NCI-H226 (cell line): ENCODE measurements around the gene B3GAT3.
"Not testable (repeated sequence)": the region's sequence is repeated elsewhere in the genome, so short reads cannot be mapped to it uniquely, and the experiment has no call there.

Experiments used
- DNase-seq: peaks from one replicate; pipeline ENCODE4 v3.0.0-alpha.2; 2015

The B3GAT3 gene

DNA sequence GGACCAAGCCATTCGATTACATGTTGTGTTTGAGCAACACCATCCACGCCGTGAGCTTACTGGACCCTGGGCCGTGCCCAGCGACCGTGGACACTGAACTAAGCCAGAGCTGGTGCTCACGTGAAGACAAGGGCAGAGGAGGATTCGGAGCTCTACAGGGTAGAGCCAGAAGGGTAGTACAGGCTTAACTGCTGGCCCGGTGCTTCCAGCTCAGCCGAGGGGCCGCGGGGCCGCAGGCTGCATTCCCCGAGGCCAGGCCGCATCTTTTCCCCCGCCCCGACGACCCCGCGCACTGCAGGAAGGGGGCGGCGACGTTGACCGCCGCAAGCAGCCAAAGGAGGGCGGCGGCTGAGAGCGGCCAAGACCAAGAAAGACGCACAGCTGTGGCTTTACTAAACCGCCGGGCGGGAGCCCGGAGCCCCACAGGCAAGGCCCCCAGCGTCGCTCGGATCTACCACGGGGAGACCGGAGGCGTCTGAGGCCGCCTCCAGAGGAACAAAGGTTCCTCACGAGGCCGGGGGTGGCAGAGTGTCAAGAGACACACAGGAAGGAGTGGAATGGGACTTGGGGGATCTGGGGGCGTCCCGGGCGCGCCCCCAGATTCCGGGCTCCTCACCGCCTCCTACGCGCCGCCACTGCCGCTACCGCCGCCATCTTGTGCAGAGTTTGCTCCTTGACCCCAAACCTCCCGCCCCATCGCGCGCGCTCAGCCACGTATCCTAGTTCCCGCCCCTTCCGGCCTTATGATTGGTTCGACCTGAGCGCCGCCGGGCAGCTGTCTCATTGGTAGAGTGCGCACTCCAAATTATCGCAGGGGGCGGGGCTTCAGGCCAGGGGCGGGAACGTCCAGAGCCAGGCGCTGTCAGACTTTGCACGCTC is 24.4 kb upstream of the B3GAT3 start, which contains the start of gene GANAB:
Gene GANAB (minus strand): TSS at position 668 of the 879 bp plus-strand sequence. CDS start 14 bp downstream, at position 654.
- DNase-seq = peak; percentile 98

DNA sequence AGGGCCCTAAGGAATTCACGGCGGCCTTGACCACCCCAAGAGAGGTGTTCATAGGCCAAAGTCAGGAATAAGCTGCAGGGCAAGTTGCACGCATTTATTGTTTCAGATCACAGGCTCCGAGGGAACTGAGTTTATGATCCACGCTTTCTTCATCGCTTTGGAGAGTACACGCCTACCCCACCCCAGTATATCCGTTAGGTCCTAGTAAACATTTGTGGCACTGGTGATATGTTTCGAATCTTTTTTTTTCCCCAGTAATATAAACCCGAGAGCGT is 23.8 kb upstream of the B3GAT3 start:
- no peak for DNase-seq

- DNase-seq = no peak
These were observed 22.4 kb upstream of the B3GAT3 start for GRCh38 chr11:62644220-62644619.

- no peak for DNase-seq
These were observed 10.7 kb upstream of the B3GAT3 start for GRCh38 chr11:62632492-62632891.

DNA sequence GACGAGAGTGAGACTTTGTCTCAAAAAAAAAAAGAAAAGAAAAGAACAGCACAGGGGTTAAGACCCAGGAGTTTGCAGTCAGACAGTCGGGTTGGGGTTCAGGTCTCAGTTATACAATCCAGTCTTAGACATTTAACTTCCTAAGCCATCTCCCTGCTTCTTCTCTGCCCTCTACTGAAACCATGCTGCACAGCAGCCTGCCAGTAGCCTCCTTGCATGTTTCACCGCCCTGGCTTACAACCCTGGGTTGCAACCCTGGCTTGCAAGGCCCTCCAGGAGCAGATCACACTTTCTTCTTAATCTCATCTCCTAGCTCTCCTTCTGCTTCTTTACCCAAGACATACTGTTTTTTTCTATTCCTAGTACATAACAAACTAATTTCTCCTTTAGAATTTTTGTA is 5.9 kb upstream of the B3GAT3 start:
- no peak for DNase-seq

DNA sequence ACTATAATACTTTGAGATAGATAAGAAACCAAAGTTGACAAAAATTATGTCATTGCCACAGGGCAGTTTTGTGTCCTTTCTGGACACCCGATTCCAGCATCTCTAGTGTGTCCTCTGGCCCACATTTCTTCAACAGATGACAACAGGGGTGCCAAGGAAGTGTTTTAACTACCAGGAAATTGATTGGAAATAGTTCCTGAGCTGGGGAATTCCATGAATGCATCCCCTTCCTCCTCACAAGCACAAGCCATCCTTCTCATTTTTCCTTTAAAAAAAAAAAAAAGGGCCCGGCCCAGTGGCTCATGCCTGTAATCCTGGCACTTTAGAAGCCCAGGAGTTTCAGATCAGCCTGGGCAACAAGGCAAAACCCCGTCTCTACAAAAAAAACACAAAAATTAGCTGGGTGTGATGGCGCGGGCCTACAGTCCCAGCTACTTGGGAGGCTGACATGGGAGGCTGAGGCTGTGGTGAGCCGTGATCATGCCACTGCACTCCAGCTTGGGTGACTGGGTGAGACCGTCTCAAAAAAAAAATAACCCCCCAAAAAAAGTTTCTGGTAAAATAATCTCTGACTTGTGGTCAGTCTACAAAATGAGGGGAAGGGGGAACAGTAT is 797 bp upstream of the B3GAT3 start:
- DNase-seq = no peak

GRCh38 chr11:62621027-62621566 is 689 bp downstream of the B3GAT3 start:
- DNase-seq = no peak

GRCh38 chr11:62616957-62617356 is 4.8 kb downstream of the B3GAT3 start:
- DNase-seq = not testable (repeated sequence)

DNA sequence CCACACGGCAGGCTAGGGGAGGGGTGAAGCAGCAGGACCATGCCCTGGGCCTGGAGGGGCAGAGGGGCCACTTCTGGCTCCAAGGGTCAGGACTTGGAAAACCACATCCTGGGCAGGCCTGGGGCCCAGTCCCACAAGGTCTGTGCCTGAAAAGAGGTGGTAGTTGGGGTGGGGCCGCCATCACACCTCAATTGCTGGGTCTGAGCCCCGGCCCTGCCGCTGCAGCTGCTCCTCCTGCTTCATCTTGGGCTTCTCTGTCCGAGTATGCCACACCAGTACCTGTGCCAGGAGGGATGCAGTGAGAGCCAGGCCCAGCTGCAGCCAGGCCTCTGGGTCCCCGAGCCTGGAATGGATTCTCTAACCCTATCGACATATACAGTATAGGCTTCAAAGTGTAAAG is 6.3 kb downstream of the B3GAT3 start:
- DNase-seq = no peak

DNA sequence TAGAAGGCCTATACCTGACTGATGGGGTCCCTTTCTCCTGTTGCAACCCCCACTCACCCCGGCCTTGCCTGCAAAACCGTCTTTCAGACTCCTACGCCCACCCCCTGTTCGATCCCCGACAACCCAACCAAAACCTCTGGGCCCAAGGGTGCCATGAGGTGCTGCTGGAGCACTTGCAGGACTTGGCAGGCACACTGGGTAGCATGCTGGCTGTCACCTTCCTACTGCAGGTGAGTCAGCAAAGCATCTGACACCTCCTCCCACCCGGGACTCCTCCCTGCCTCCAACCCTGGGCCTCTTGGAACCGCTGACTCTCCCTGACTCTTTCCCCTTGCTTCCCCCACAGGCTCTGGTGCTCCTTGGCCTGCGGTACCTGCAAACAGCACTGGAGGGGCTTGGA is 7.5 kb downstream of the B3GAT3 start:
- DNase-seq = peak; percentile 39

DNA sequence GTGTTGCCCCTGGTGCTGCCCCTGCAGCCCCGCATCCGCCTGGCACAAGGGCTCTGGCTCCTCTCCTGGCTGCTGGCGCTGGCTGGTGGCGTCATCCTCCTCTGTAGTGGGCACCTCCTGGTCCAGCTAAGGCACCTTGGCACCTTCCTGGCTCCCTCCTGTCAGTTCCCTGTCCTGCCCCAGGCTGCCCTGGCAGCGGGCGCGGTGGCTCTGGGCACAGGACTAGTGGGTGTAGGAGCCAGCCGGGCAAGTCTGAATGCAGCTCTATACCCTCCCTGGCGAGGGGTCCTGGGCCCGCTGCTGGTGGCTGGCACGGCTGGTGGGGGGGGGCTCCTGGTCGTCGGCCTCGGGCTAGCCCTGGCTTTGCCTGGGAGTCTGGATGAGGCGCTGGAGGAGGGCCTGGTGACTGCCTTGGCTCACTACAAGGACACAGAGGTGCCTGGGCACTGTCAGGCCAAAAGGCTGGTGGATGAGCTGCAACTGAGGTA is 8.5 kb downstream of the B3GAT3 start:
- DNase-seq = no peak

- DNase-seq = peak; percentile 89
These were observed 9.2 kb downstream of the B3GAT3 start, which contains the start of the genes EML3 and ROM1 for GRCh38 chr11:62612366-62613290. Gene EML3, minus strand, starts transcription at chr11:62612775. Its CDS starts 318 bp downstream, at chr11:62612457. Gene ROM1, plus strand, starts transcription at chr11:62613257. Its CDS starts 25 bp downstream, at chr11:62613282.

DNA sequence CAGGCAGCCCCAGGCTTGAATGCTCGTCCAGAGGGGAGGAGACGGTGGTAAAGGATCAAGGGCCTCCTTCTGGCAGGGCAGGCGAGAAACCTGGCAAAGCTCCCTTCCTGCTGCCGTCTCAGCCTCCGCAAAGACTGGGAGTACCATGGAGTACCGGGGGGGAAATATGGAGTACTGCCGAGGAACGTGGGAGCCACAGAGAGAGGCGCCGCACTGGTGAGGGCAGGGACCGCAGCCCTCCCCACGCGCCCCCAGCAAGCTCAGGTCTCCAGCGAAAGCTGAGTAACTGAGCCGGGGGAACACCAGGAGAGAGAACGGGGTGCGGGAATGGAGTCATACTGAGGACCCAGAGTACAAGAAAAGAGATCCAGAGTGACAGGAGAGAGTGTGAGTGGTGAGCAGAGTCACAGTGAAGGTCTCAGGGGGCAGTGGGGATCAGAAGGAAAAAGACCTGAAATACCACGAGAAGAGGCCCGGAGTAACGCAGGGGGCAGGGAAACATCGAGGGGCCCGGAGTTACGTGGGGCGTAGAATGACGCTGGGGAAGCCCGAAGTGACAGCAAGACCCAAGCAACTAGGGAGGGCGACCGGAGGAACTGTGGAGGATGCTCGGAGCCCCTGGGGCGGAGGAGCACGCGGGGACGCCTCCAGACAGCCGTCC is 10.0 kb downstream of the B3GAT3 start:
- DNase-seq = peak; percentile 77

GRCh38 chr11:62610814-62611704 is 10.7 kb downstream of the B3GAT3 start:
- no peak for DNase-seq

DNA sequence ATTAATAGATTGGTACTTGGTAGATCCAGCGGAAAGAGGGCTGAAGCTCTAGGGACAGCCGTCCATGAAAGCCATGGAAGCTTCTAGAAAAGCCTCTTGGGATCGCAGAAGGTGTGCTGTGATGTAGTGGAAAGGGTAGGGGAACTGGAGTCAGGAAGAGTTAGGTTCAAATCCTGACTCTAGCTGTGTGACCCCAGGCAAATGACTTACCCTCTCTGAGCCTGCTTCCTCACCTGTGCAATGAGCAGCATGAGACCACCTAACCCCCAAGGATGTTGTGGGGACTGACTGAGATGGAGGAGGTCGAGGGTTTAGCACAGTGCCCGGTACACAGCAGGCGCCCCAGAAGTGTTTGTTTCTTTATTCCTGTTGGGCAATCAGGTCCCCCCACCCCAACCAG is 11.4 kb downstream of the B3GAT3 start:
- DNase-seq = no peak

DNA sequence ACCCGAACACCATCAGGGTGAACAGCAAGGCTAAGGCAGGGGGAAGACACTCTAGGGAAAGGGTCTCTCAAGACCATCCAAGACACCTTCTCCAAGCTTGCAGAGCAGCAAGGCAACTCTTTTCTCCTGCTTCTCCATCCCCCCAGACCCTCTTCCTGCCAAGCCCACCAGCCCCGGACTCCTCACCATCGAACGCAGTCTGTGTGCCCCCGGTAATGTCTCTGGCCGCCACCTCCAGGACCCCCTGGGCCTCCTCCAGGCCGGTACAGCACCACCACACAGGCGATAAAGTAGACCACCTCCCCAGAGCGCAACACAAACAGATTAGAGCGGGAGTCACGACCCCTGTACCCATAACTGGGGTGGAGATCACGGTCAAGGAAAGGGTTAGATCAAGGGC is 13.0 kb downstream of the B3GAT3 start:
- DNase-seq = no peak

DNA sequence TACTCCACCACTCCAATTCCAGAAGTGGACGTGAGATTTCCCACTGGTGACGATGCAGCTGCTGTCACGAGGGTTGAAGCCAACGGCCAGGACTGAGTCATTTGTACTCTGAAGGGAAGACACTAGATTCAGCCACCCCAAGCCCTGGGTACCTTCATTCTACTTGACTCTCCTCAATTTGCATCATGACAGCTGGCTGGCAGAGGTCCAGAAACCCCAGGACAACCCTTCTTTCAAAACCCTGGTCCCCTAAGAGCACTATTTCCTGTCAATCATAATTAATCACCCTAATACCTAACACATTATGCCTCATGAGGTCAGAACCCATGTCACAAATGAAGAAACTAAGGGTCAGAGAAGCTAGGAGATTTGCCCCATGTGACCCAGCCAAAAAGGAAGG is 14.1 kb downstream of the B3GAT3 start:
- no peak for DNase-seq

DNA sequence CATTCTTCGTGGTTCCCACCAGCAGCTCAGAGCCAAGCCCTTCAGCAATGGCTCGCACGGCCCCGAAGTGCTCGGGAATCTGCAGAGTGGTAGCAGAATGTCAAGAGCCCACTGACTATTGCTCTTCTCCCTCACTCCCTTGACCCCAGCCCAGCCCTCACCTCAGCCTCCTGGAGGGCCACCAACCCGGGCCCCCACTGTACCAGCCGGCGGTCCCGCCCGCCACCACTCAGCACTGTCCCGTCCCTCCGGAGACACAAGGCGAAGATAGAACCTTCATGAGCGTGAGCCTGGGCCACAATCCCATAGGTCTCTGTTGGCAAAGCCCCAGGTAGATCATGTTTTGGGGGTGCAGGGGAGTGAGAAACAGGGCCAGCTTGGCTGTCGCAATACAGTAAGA is 15.9 kb downstream of the B3GAT3 start:
- no peak for DNase-seq

DNA sequence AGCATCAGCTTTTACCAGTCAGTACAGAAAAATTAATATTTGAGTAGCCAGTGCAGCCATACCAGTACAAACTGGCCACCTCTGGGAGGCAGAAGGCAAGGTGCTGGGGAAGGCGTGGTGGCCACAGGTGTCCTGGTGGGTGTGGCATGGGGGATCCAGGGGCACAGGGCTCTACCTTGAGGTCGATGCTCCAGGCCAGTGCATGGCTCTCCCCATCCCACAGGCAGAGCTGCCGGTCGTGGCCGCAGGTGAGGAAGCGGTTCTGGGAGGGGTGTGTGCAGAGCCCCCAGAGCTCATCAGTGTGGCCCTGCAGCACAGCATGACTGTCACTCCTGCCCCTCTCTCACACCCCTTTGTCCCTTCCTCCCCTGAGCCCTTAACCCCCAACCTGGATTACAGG is 16.3 kb downstream of the B3GAT3 start:
- no peak for DNase-seq

DNA sequence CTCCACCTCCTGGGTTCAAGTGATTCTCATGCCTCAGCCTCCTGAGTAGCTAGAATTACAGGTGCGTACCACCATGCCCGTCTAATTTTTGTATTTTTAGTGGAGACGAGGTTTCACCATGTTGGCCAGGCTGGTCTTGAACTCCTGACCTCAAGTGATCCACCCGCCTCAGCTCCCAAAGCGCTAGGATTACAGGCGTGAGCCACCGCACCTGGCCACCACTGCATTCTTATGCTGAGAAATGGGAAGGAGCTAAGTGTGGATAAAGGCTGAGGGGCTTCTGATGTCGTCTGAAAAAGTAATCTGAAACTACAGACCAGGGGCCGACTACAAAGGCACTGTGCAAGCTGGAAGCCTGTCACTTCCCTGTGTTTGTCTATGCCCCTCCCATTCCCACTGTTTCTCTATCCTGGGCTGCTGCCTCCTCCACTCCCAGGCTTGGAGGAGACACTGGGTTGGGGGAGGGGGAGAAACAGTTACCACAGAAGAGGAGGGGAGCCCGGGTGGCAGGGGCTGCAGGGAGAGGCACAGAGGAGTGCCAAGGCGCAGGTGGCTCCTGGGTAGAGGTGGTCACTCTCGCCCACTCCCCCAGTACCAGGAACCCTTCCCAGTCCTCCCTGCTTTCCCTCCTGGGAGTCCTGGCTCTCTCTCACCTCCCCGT is 17.2 kb downstream of the B3GAT3 start:
- no peak for DNase-seq
